GM12891 (cell line): ENCODE results near the gene TMEM184B.

Experiments
- PAX5 ChIP-seq: IDR thresholded peaks from 2 replicates; pipeline ENCODE4 v1.6.1; 2011; ENCODE audit warnings: low read length, moderate library complexity, mild to moderate bottlenecking; ENCODE audit not compliant: insufficient read depth, severe bottlenecking
- POLR2AphosphoS5 ChIP-seq: IDR thresholded peaks from 2 replicates; pipeline ENCODE4 v1.6.1; 2011; ENCODE audit warnings: low read depth, low read length, control low read depth
- SPI1 ChIP-seq: IDR thresholded peaks from 2 replicates; pipeline ENCODE4 v1.6.1; 2011; ENCODE audit warnings: low read depth, low read length, control low read depth
- TAF1 ChIP-seq: IDR thresholded peaks from 2 replicates; pipeline ENCODE4 v1.6.1; 2011; ENCODE audit warnings: low read depth, low read length, control low read depth

GRCh38 chr22:38235240-38235850 is 37.5 kb downstream of the TMEM184B start:
- TF ChIP-seq TAF1 (no peak), PAX5 (no peak), SPI1 (no peak), POLR2AphosphoS5 (no peak)
